ENCODE measurements around the gene CNGA4.
"Not testable (repeated sequence)": the region's sequence is repeated elsewhere in the genome, so short reads cannot be mapped to it uniquely, and the experiment has no call there.

CNGA4 gene

DNA sequence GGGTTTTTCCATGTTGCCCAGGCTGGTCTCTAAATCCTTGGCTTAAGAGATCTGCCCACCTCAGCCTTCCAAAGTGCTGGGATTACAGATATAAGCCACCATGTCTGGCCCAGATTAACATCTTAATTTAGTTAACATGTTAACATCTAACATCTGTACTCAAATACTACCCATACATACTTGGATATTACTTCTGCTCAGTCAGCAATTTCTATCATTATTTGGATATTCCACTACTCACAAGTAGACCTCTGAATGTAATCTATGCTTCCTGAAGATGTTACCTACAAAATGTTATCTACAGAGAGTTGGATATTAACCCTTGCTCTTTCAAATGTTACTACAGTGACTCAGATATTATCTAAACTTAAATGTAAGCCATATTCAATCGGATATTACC is 24.8 kb downstream of the CNGA4 start:
- DNase-seq (ENCODE audit: low spot score): no peak

DNA sequence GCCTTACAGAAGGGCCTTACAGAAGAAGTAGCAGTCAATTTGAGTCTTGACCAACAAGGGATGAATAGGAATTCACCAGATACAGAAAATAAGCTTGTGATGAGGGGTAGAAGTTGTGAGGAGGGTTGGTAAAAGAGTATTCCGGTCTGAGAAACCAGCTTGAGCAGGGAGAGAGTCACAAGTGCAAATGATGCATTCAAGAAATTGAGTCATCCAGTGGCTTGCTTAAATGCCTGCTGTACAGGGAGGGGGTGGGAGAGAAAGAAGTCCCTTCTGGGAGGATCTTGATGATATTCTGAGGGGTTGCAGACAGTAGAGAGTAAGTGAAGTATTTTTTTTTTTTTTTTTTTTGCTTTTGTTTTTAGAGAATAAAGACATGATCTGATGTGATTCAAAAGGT is 29.9 kb downstream of the CNGA4 start:
- no peak for DNase-seq (ENCODE audit: low spot score)

DNA sequence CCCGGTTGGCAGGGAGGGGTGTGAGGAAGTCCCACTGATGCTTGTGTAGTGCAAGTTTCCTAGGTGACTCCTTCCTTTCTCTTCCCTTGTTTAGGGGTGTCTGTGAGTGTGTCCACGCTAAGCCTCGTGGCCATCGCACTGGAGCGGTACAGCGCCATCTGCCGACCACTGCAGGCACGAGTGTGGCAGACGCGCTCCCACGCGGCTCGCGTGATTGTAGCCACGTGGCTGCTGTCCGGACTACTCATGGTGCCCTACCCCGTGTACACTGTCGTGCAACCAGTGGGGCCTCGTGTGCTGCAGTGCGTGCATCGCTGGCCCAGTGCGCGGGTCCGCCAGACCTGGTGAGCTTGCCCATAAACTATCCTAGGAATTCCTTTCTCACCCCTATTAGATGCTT is 31.1 kb downstream of the CNGA4 start:
- no peak for DNase-seq (ENCODE audit: low spot score)

DNA sequence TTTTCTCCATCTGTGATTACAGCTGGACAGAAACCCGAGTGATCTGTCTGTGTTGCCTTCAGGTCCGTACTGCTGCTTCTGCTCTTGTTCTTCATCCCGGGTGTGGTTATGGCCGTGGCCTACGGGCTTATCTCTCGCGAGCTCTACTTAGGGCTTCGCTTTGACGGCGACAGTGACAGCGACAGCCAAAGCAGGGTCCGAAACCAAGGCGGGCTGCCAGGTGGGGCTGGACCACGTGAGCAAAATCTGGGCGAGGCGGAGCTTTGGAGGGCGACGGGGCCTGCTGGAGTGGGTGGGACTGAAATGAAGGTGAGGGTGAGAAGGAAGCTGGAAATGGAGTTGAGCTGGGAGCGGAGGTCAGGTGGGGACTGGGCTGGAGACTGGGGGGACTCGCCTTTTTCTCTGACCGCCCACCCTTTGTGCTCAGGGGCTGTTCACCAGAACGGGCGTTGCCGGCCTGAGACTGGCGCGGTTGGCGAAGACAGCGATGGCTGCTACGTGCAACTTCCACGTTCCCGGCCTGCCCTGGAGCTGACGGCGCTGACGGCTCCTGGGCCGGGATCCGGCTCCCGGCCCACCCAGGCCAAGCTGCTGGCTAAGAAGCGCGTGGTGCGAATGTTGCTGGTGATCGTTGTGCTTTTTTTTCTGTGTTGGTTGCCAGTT is 31.8 kb downstream of the CNGA4 start:
- no peak for DNase-seq (ENCODE audit: low spot score)

DNA sequence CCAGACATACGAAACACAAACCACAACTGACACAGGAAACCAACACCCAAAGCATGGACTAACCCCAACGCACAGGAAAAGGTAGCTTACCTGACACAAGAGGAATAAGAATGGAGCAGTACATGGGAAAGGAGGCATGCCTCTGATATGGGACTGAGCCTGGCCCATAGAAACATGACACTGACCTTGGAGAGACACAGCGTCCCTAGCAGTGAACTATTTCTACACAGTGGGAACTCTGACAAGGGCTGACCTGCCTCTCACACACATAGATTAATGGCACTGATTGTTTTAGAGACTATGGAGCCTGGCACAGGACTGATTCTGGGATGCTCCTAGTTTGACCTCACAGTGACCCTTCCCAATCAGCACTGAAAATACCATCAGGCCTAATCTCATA is 32.7 kb downstream of the CNGA4 start:
- DNase-seq (ENCODE audit: low spot score): no peak

DNA sequence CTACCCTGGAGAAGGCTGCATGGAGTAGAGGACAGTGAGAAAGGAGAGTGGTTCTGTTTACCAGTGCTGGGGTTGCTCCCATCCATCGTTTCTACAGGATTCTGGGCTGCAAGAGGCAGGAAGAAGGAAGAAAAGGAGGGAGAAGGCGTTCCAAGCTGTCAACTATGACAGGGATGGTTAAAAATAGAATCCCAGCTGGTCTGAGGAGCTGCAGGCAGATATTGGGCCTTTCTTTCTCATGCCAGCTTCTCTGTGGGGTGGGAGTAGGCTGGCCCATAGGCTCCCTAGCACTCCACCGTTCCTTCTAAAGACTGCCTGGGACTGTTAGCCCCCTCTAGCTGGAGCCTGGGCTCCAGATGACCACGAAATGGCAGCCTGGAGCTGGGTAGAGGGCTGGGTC is 34.3 kb downstream of the CNGA4 start:
- DNase-seq (ENCODE audit: low spot score): no peak

DNA sequence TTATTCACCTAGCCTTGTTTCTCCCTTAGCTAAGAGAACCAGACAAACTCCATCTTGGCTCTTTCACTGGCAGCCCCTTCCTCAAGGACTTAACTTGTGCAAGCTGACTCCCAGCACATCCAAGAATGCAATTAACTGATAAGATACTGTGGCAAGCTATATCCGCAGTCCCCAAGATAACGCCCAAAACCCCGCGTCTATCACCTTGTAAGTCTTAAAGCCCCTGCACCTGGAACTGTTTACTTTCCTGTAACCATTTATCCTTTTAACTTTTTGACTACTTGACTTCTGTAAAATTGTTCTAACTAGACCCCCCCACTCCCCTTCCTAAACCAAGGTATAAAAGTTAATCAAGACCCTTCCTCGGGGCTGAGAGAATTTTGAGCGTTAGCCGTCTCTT is 41.9 kb downstream of the CNGA4 start:
- DNase-seq (ENCODE audit: low spot score): not testable (repeated sequence)

DNA sequence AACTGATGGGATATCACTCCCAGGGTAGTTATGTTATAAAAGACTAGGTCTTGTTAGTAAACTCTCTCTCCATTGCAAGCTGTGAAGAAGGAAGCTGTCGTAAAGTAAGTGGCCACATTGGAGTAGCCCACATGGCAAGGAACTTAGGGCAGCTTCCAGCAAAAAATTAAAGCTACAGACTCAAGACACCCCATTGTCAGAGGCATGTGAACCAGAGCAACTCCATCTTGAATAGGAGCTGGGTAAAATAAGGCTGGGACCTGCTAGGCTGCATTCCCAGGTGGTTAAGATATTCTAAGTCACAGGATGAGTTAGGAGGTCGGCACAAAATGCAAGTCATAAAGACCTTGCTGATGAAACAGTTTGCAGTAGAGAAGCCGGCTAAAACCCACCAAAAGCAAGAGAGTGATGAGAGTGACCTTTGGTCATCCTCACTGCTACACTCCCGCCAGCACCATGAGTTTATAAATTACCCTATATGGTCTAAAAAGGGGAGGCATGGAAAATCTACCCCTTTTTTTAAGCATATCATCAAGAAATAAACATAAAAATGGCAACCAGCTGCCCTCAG is 44.6 kb downstream of the CNGA4 start:
- no peak for DNase-seq (ENCODE audit: low spot score)

DNA sequence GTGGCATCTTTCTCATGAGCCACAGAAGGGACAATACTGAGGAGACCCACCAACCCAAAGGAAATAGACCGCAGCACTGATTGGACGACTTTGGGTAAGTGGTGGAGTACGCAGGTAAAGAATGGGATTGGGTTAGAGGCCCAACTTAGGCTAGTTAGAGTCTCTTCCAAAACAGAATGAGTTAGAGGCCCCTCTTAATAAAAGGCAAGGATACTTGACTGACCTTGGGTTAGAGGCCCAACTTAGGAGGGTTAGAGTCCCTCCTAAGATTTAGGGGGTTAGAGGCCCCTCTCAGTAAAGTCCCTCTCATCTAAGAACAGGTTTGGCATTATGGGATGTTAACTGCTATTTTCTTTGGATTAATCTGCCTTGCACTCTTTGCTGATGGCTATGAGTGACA is 45.4 kb downstream of the CNGA4 start:
- no peak for DNase-seq (ENCODE audit: low spot score)

DNA sequence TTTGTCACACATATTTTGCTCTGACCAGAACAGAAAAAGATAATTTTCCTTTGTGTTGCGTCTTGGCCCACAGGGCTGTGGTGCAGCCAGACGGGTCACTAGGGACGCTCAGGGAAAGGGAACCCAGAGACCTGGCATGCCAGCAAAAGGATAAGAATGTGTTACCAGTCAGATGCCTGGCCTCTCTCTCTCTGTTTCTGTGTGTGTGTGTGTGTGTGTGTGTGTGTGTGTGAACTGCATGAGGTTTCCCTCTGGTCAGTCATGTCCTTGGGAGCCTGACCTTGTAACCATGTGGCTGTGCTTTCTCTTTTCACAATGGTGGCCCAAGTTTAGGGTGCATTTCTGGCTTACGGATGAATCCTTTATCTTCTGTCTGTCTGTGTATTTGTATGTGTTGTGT is 46.1 kb downstream of the CNGA4 start:
- DNase-seq (ENCODE audit: low spot score): no peak

Measured in SW480 (cell line).